T47D (cell line): ENCODE results near the gene SNX32.

Source experiments
- DNase-seq, 2 experiments: peaks; one replicate each; pipeline versions ENCODE4 v3.0.0 to v3.0.0-alpha.2; 2011 to 2012; ENCODE audit warnings: low read depth in 1 of 2, low spot score in 1 of 2
- JUND ChIP-seq: IDR thresholded peaks from 2 replicates; pipeline ENCODE4 v1.6.1; 2012; ENCODE audit warnings: low read depth
- in situ Hi-C: cut with HindIII; loops from 2 replicates; pipeline ENCODE4 v1.10.0; 2016; ENCODE audit warnings: low sequenced_read_pairs, low pct_unique_long_range_greater_than_20kb

The SNX32 gene

GRCh38 chr11:65833297-65834030 is at the start of gene SNX32:
TSS of gene SNX32 (plus strand) at chr11:65833963. CDS start at chr11:65834066, 103 bp downstream.
- DNase-seq = no peak
- no peak for TF ChIP-seq JUND
- in situ Hi-C loops = no loop called here

GRCh38 chr11:65785319-65786007 is 48.3 kb upstream of the SNX32 start:
- in situ Hi-C loops = no loop called here
- no peak for TF ChIP-seq JUND
- DNase-seq = no peak

- in situ Hi-C loops = no loop called here
- DNase-seq = peak; percentile 56 to 79
- no peak for TF ChIP-seq JUND
Measured at GRCh38 chr11:65786008-65786785, 47.6 kb upstream of the SNX32 start.

GRCh38 chr11:65786786-65787636 is 46.8 kb upstream of the SNX32 start, which contains the start of gene OVOL1:
TSS of gene OVOL1 (plus strand) at chr11:65787063. CDS start at chr11:65787374, 311 bp downstream.
- TF ChIP-seq JUND = no peak
- in situ Hi-C loops = no loop called here
- DNase-seq = peak; percentile 91 to 100

GRCh38 chr11:65787649-65788622 is 45.8 kb upstream of the SNX32 start:
- no peak for TF ChIP-seq JUND
- no peak for DNase-seq
- in situ Hi-C loops = no loop called here

- no peak for TF ChIP-seq JUND
- in situ Hi-C loops = no loop called here
- no peak for DNase-seq
Measured at GRCh38 chr11:65788821-65789220, 44.9 kb upstream of the SNX32 start.

GRCh38 chr11:65789230-65790103 is 44.3 kb upstream of the SNX32 start:
- TF ChIP-seq JUND = no peak
- in situ Hi-C loops = no loop called here
- no peak for DNase-seq

- in situ Hi-C loops = no loop called here
- no peak for TF ChIP-seq JUND
- DNase-seq = no peak
Measured at GRCh38 chr11:65790104-65790901, 43.5 kb upstream of the SNX32 start.

- TF ChIP-seq JUND = no peak
- in situ Hi-C loops = no loop called here
Measured at GRCh38 chr11:65790902-65791650, 42.7 kb upstream of the SNX32 start.

More at GRCh38 chr11:65790902-65791650, 42.7 kb upstream of the SNX32 start:
- DNase-seq = no peak
